GM23338 (cell line): ENCODE data around the gene FRMD4A.

Experiments
- CREB1 ChIP-seq: fragments of 250-450 bp; sonication (Bioruptor Pico); IDR thresholded peaks from 2 replicates; pipeline ENCODE4 v1.5.0; 2020; ENCODE audit warnings: low read depth, mild to moderate bottlenecking, moderate library complexity
- CTCF ChIP-seq, 2 experiments: fragments of 200-600 bp in 1 of 2; sonication (generic) in 1 of 2; conservative IDR thresholded peaks; 2 replicates each; pipeline versions ENCODE4 v1.5.1 to v1.6.1; 2016 to 2017; ENCODE audit warnings: antibody characterized with exemption in 2 of 2, low read depth in 2 of 2, mild to moderate bottlenecking in 2 of 2, moderate library complexity in 1 of 2
- ETS1 ChIP-seq: IDR thresholded peaks from 2 replicates; pipeline ENCODE4 v1.6.1; 2016; ENCODE audit warnings: antibody characterized with exemption
- EZH2 ChIP-seq: fragments of 200-600 bp; sonication (generic); IDR thresholded peaks from one replicate; pipeline ENCODE4 v1.8.0; 2017; ENCODE audit warnings: antibody characterized with exemption, mild to moderate bottlenecking, low read depth; ENCODE audit not compliant: unreplicated experiment
- EZH2phosphoT487 ChIP-seq: fragments of 200-600 bp; sonication (generic); IDR thresholded peaks from one replicate; pipeline ENCODE4 v1.8.1; 2018; ENCODE audit warnings: antibody characterized with exemption; ENCODE audit not compliant: unreplicated experiment
- JUNB ChIP-seq: IDR thresholded peaks from one replicate; pipeline ENCODE4 v1.6.1; 2016; ENCODE audit warnings: antibody characterized with exemption; ENCODE audit not compliant: unreplicated experiment
- POLR2AphosphoS5 ChIP-seq: IDR thresholded peaks from 2 replicates; pipeline ENCODE4 v1.6.1; 2016; ENCODE audit warnings: antibody characterized with exemption, low read depth
- REST ChIP-seq: IDR thresholded peaks from one replicate; pipeline ENCODE4 v1.6.1; 2018; ENCODE audit warnings: antibody characterized with exemption; ENCODE audit not compliant: unreplicated experiment
- ZNF114 ChIP-seq: fragments of 250-450 bp; sonication (Bioruptor Pico); IDR thresholded peaks from 2 replicates; pipeline ENCODE4 v1.5.0; 2020; ENCODE audit warnings: mild to moderate bottlenecking, moderate library complexity
- ZNF331 ChIP-seq: fragments of 250-450 bp; sonication (Bioruptor Pico); IDR thresholded peaks from 2 replicates; pipeline ENCODE4 v1.5.0; 2020; ENCODE audit warnings: low read depth, mild to moderate bottlenecking, moderate library complexity
- ZNF462 ChIP-seq: fragments of 250-450 bp; sonication (Bioruptor Pico); IDR thresholded peaks from 2 replicates; pipeline ENCODE4 v1.5.0; 2020; ENCODE audit warnings: mild to moderate bottlenecking, moderate library complexity

- TF ChIP-seq CTCF (conservative IDR thresholded peaks at IDR 0.05; ENCODE audit: low read depth in 2 of 2) (no peak), EZH2 (no peak), ZNF462 (CRISPR knock-in tag) (no peak), REST (no peak), POLR2AphosphoS5 (no peak), ETS1 (no peak), EZH2phosphoT487 (no peak), CREB1 (CRISPR knock-in tag) (no peak), ZNF331 (CRISPR knock-in tag) (no peak), JUNB (no peak), ZNF114 (CRISPR knock-in tag) (no peak)
Measured at GRCh38 chr10:13665516-13666262, 665.0 kb downstream of the FRMD4A start.
